Measurements from ENCODE around the gene ELMOD1. TPM values are rescaled to one million over a fixed set of nuclear protein-coding genes. Genes with fewer than 3 reads are reported as not detected.

The ELMOD1 gene
- total RNA-seq, 4 donors from 2014 or later: 0.39 to 1.7 (median 0.54) TPM

GRCh38 chr11:107655602-107656001, 64.7 kb downstream of the ELMOD1 start:
- H3K4me3 ChIP-seq: no peak overlapping the region
- no peaks in the 10 kb centered on the region for H3K27me3 ChIP-seq
- no peaks in the 10 kb centered on the region for H3K4me1 ChIP-seq
- H3K9me3 ChIP-seq: no peaks in the 10 kb centered on the region
- no peak for DNase-seq (ENCODE audit: extremely low spot score)
- WGBS: 61% methylated on average over 4 of the region's 4 CpGs
- TF ChIP-seq POLR2A (IDR thresholded peaks at IDR 0.05; ENCODE audit: low read depth) (no peak), POLR2AphosphoS5 (IDR thresholded peaks at IDR 0.05) (no peak), EP300 (IDR thresholded peaks at IDR 0.05) (no peak), CTCF (IDR thresholded peaks at IDR 0.05) (no peak)
- no peaks in the 10 kb centered on the region for H3K36me3 ChIP-seq
- intact Hi-C loops (cut with DNase I): no loop called here
- H3K27ac ChIP-seq (replicated peaks in 1 of 4): no peak overlapping the region

- Histone ChIP-seq H3K36me3 (no peaks in the 10 kb centered on the region), H3K4me3 (no peak overlapping the region), H3K27me3 (no peaks in the 10 kb centered on the region), H3K27ac (replicated peaks in 1 of 4) (no peak overlapping the region), H3K9me3 (no peaks in the 10 kb centered on the region), H3K4me1 (no peaks in the 10 kb centered on the region)
- DNase-seq (ENCODE audit: extremely low spot score): peak; percentile 37
- intact Hi-C loops (cut with DNase I): no loop called here
- no peak for TF ChIP-seq CTCF (IDR thresholded peaks at IDR 0.05)
- no peak for TF ChIP-seq EP300 (IDR thresholded peaks at IDR 0.05)
- no peak for TF ChIP-seq POLR2AphosphoS5 (IDR thresholded peaks at IDR 0.05)
- no peak for TF ChIP-seq POLR2A (IDR thresholded peaks at IDR 0.05; ENCODE audit: low read depth)
Measured at GRCh38 chr11:107659310-107659709, 68.4 kb downstream of the ELMOD1 start.

- no peak overlapping the region for H3K4me3 ChIP-seq
- no peaks in the 10 kb centered on the region for H3K4me1 ChIP-seq
- TF ChIP-seq POLR2AphosphoS5 (IDR thresholded peaks at IDR 0.05): no peak
- no peak for TF ChIP-seq EP300 (IDR thresholded peaks at IDR 0.05)
- no peak for TF ChIP-seq POLR2A (IDR thresholded peaks at IDR 0.05; ENCODE audit: low read depth)
- TF ChIP-seq CTCF (IDR thresholded peaks at IDR 0.05): no peak
- no peak for DNase-seq (ENCODE audit: extremely low spot score)
- H3K27me3 ChIP-seq: peaks cover 0 to 2% (median 0%) of the 10 kb centered on the region in 4 donors
- no peak overlapping the region for H3K27ac ChIP-seq (replicated peaks in 1 of 4)
- H3K9me3 ChIP-seq: no peaks in the 10 kb centered on the region
- H3K36me3 ChIP-seq: no peaks in the 10 kb centered on the region
- intact Hi-C loops (cut with DNase I): no loop called here
- WGBS: 90% methylated on average over 3 of the region's 3 CpGs
Measured at GRCh38 chr11:107660066-107660465, 69.1 kb downstream of the ELMOD1 start.

GRCh38 chr11:107661656-107662055, 70.7 kb downstream of the ELMOD1 start:
- no peaks in the 10 kb centered on the region for H3K9me3 ChIP-seq
- H3K4me1 ChIP-seq: no peaks in the 10 kb centered on the region
- no peaks in the 10 kb centered on the region for H3K36me3 ChIP-seq
- no peak overlapping the region for H3K4me3 ChIP-seq
- TF ChIP-seq POLR2A (IDR thresholded peaks at IDR 0.05; ENCODE audit: low read depth): no peak
- no peak for TF ChIP-seq EP300 (IDR thresholded peaks at IDR 0.05)
- TF ChIP-seq POLR2AphosphoS5 (IDR thresholded peaks at IDR 0.05): no peak
- no peak for TF ChIP-seq CTCF (IDR thresholded peaks at IDR 0.05)
- no peak overlapping the region for H3K27ac ChIP-seq (replicated peaks in 1 of 4)
- no peak for DNase-seq (ENCODE audit: extremely low spot score)
- H3K27me3 ChIP-seq: peaks cover 0 to 2% (median 0%) of the 10 kb centered on the region in 4 donors
- intact Hi-C loops (cut with DNase I): no loop called here
- WGBS: 81% methylated on average over 1 of the region's 1 CpG

GRCh38 chr11:107665018-107665417, 74.1 kb downstream of the ELMOD1 start:
- no peak overlapping the region for H3K27ac ChIP-seq (replicated peaks in 1 of 4)
- TF ChIP-seq EP300 (IDR thresholded peaks at IDR 0.05) (no peak), CTCF (IDR thresholded peaks at IDR 0.05) (no peak), POLR2A (IDR thresholded peaks at IDR 0.05; ENCODE audit: low read depth) (no peak)
- H3K9me3 ChIP-seq: no peaks in the 10 kb centered on the region
- DNase-seq (ENCODE audit: extremely low spot score): peak; percentile 45
- intact Hi-C loops (cut with DNase I): no loop called here
- no peaks in the 10 kb centered on the region for H3K4me1 ChIP-seq
- no peaks in the 10 kb centered on the region for H3K36me3 ChIP-seq
- WGBS: 75% methylated on average over 10 of the region's 10 CpGs
- H3K27me3 ChIP-seq: peaks cover 0 to 2% (median 0%) of the 10 kb centered on the region in 4 donors
- no peak overlapping the region for H3K4me3 ChIP-seq
